HG02571 (cell line): ENCODE results near the gene LCOR.
"Not testable (repeated sequence)": the region's sequence is repeated elsewhere in the genome, so short reads cannot be mapped to it uniquely, and the experiment has no call there.

Source experiments
- ATAC-seq: cut with Tn5 transposase; IDR thresholded peaks from one replicate; pipeline ENCODE4 v1.9.1; 2021; ENCODE audit warnings: mild to moderate bottlenecking, moderate library complexity; ENCODE audit not compliant: unreplicated experiment

The LCOR gene

DNA sequence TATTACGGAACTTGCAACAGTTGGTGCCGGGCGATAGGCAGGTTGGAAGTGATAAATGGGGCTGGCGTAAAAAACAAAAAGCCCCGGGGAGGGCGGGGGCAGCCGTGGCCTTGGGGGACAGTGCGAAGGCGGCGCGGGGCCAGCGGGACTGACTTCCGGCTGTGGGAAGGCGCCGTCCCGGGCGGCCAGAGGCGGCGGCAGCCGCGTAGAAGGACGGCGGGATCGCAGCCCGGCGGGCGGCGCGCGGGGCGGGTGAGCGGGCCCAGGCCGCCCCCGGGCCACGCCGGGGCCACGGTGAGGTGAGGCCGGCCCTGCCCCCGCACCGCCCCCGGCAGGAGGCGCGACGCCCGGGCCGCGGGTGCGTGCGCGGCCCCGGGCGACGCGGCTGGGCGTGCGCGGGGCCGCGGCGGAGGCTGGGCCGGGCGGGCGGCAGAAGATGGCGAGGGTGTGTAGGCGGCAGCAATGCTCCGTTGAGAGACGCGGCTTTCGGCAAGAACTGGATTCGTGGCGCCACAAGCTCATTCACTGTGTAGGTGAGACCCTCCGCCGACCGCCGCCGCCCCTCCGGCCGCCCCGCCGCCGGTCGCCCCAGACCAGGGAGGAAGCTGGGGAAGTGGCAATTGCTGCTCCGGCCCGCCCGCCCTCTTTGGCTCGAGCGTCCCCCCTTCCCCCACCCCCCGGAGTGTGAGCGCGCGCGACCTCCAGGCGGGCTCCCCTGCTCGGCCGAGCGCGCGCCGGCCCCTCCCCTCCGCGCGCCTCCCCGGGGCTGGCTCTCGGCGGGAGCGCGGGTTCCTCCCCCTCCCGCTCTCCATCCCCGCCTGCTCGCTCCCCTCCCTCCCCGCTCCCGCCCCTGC lies at the start of gene LCOR:
LCOR (plus strand) TSS at position 432 of the 854 bp plus-strand sequence. CDS start 116,760 bp downstream, outside the sequence.
- peak; percentile 65 for ATAC-seq

GRCh38 chr10:96784253-96784652 lies 47.8 kb upstream of the LCOR start:
- ATAC-seq, result no peak

- no peak for ATAC-seq
Measured at GRCh38 chr10:96789571-96790108, 42.5 kb upstream of the LCOR start.

DNA sequence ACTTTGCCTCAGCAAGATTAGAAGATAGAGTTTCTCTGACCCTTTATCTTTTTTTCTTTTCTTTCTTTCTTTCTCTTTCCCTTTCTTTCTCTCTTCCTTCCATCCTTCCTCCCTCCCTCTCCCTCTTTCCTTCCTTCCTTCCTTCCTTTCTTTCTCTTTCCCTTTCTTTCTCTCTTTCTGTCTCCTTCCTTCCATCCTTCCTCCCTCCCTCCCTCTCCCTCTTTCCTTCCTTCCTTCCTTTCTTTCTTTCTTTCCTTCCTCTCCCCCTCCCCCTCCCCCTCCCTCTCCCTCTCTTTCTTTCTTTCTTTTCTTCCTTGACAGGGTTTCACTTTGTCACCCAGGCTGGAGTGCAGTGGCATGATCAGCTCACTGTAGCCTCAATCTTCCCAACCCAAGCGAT lies 40.2 kb upstream of the LCOR start:
- no peak for ATAC-seq

- ATAC-seq, result no peak
Measured at GRCh38 chr10:96794836-96795733, 37.0 kb upstream of the LCOR start.

- no peak for ATAC-seq
Measured at GRCh38 chr10:96797485-96797884, 34.6 kb upstream of the LCOR start.

DNA sequence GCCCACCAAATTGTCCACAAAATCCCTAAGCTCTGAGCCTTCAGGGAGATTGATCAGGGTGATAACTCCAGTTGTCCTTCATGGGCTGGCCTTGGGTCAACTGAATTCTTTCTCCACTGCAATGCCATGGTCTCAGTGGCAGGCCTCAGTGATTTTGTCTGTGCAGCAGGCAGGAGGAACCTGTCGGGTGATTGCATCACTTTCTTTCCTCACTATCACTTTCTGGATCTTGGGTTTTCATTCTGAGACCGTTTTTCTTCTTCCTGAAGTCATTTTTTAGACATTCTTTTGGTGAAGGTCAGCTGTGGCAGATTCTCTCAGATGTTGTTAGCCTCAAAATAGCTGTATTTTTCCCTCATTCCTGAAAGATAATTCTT lies 28.8 kb upstream of the LCOR start:
- ATAC-seq, result no peak

GRCh38 chr10:96814264-96814663 lies 17.8 kb upstream of the LCOR start:
- no peak for ATAC-seq

DNA sequence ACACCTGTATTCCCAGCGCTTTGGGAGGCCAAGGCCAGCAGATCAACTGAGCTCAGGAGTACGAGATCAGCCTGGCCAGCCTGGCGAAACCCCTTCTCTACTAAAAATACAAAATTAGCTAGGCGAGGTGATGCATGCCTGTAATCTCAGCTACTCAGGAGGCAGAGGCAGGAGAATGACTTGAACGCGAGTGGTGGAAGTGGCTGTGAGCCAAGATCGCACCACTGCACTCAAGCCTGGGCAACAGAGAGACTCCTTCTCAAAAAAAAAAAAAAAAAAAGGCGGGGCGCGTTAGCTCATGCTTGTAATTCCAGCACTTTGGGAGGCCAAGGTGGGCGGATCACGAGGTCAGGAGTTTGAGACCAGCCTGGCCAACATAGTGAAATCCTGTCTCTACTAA lies 13.1 kb upstream of the LCOR start:
- ATAC-seq, result not testable (repeated sequence)

DNA sequence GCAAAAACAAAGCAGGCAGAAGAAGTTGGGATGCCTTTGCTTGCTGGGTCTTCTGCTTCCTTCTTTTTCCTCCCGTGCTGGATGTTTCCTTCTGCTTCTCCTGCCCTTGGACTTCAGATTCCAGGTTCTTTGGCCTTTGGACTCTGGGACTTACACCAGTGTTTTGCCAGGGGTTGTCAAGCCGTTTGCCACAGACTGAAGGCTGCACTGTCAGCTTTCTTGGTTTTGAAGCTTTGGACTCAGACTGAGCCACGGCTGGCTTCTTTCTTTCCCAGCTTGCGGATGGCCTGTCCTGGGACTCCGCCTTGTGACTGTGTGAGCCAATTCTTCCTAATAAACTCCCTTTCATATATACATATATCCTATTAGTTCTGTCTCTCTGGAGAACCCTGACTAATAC lies 11.3 kb upstream of the LCOR start:
- ATAC-seq, result no peak

DNA sequence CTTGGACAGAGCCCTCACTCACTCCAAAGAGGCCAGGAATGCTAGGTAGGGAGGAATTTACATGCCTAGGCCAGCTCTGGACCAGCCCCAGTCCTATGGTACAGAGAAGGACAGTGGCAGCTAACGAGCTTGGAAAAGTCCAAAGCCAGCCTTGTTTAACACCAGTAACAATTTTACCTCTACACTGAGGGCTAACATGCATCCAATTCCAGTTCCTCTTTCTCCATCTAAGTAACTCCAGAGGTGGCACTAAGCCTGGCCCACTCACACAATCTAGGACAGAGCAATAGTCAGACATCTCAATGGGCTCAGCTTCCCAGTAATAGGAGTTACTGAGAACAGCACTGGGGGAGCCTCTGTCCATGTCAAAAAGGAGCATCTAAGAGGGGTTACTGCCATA lies 5.7 kb upstream of the LCOR start:
- ATAC-seq, result no peak

- ATAC-seq, result no peak
Measured at GRCh38 chr10:96828609-96829008, 3.5 kb upstream of the LCOR start.

GRCh38 chr10:96829029-96829773 lies 2.9 kb upstream of the LCOR start:
- no peak for ATAC-seq

DNA sequence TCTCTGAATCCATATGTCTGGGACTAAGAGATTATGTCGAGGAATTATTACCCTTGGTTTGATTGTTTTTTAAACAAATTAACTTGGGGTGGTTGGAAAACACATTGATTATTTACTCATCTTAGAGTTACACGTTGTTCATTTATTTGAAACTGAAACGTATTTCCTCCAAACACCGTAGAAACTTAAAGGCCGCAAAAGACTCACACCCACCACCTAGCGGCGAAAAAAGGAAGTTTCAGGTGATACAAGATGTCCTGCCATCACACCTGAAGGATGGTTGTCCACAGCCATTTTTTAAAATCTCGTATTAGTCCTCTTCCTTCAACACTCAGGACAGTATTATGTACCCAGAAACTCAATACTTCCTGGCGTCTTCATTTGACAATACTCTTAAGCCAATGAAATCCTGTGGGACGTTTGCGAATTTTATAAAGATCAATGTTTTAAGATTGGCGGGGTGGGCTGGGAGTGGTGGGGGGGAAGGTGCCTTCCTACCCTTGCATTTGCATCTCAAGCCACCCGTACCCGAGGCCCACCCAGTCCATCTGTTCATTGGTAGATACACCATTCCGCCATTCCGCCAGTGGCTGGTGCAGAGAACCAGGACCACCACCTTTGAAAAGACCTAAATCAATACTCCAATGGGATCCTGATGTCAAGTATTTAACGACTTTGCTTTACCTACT lies 1.4 kb upstream of the LCOR start:
- no peak for ATAC-seq

GRCh38 chr10:96831200-96831866 lies 765 bp upstream of the LCOR start:
- ATAC-seq, result no peak

DNA sequence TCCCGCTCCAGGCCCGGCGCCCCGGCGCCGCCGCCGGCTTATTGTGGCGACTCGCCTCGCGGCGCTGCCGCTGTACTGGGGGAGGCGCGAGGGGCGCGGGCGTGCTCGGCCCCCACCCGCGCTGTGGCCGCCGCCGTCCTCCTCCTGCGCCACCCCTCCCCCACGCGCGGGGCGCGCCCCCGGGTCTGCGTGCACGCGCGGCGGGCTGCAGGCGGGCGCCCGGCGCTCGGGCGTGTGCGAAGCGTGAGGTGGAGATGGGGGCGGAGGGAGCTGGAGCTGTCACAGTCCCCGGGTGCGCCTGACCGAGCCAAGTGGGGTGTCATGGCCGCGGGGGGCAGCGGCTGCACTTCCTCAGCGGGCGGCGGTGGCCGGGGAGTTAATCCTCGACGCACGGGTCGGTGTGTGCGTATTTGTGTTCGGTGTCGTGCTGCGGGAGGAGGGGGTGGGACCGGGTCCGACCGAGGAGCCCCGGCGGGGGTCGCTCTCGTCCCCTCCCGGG lies 672 bp downstream of the LCOR start:
- peak; percentile 54 for ATAC-seq

DNA sequence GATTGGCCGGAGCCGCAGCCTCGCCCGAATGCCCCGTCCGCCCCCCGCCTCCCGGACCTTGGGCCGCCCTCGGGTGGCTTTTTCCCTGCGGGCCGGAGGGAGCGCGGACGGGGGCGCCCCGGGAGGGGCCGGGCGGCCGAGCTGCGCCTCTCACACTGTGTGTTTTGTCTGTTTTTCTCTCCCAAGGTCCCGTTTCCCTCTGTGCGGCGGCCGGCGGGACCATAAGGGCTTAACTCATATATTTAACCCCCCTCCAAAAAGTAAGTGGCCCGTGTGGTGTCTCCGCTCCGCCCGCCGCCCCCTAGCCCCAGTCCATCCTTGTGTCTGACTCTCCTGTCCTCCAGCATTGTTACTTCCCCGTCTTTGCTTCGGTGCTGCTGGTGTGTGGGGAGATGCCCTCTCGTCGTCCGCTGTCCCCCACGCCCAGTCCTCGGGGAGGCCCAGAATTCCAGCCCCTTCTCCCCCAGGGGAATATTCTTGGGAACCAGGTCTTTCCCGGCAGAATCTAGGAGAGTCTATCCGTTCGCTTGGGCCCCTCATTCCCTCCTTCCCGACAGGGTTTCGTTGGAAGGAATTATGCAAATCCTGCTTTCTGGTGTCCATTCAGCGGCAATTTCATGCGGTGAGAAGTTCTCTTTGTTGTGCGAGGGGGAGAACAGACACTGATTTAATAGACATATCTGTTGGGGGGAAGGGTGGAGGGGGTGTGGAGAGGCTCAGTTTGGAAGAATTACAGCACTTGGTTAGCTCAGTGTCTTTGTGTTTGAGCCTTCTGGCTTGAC lies 1.3 kb downstream of the LCOR start:
- peak; percentile 3 for ATAC-seq

DNA sequence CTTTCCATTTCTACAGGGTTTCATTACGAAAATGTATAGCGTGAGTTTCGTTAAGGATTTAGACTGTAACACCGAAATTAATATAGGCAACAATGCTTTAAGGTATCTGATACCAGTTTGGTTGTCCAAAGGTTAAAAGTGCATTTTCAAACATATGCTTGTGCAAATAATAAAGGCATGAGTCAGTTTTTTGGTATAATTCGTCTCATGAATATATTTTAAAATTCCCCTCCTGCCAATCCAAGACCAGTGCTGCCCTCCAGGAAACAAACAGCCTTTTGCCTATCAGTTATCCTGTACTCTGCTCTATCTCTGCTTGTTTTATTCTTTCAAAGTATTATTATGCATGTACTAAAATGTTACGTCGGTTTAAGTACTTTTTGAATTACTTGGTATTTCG lies 2.0 kb downstream of the LCOR start:
- no peak for ATAC-seq

GRCh38 chr10:96835899-96836298 lies 3.8 kb downstream of the LCOR start:
- no peak for ATAC-seq
